Muscle of back (tissue), 11 donors: Measurements from ENCODE around the gene ARHGDIG. TPM values are rescaled to one million over a fixed set of nuclear protein-coding genes. Genes with fewer than 3 reads are reported as not detected.

Experiments
- DNase-seq, 3 donors: peaks; one replicate each; pipeline versions ENCODE4 v3.0.0 to v3.0.0-alpha.2; 2013
- polyA plus RNA-seq, 10 donors: library from polyadenylated mRNA; unstranded; fragments of 120-200 nt; gene quantifications; one replicate each; pipeline ENCODE4 v1.2.1, GENCODE V29; 2013; ENCODE audit not compliant: insufficient read length in 10 of 10

The ARHGDIG gene
- polyA plus RNA-seq, 10 donors: 0.40 to 1.7 (median 1.2) TPM

DNA sequence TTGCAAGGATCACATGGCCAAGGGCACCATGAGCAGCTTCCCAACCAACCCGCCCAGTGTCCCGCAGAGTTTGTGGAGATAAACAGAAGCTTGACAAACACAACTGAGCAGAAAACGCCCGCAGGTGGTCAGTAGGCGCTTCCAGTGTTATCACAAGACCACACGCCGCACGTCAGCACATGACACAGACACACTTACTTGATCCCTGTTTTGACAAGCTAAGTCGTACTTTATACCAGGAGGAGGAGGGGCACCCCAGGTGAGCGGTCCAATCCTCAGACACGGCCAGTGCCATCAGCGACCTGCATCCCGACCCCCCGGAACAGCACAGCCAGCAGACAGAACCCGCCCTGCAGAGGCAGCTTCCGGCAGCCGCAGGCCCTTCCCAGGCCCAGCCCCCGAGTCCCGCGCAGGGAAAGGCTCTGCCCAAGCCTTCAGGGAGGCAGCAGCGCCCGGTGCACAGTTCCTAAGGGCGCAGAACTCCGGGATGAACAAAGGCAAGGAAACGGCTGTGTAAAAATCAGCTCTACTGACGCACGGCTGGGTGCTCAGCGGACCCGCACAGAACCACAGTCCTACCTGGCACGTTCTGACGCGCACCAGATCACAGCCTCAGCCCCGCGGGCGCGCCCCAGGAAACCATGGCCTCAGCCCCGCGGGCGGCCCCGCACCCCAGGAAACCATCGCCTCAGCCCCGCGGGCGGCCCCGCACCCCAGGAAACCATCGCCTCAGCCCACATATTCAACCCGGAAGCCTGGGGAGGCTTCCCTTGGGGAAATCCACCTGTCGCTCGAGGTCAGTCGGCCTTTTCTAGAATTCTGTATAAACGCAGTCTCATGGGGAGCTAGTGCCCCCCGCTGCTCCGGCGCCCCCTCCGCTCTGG is 44.3 kb downstream of the ARHGDIG start:
- DNase-seq: no peak

GRCh38 chr16:325375-326145 is 45.2 kb downstream of the ARHGDIG start:
- no peak for DNase-seq

DNA sequence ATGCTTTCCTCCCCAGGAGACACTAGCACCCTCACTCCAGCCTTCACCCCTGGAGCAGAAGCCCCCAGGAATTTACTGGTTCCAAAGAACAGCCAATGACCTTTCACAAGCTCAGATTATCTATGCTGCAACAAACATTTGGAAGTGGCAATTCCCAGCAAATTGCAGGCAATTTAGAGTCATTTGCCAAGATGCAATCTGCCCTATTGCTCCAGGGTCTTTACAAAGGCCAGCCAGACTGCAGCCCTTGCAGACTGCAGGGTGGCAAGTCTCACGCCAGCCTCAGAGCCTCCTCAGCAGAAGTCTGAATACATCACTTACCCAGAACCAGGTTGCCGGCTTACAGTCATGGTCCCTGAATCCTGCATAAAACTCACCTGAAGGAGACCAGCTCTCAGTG is 50.4 kb downstream of the ARHGDIG start:
- DNase-seq: no peak

DNA sequence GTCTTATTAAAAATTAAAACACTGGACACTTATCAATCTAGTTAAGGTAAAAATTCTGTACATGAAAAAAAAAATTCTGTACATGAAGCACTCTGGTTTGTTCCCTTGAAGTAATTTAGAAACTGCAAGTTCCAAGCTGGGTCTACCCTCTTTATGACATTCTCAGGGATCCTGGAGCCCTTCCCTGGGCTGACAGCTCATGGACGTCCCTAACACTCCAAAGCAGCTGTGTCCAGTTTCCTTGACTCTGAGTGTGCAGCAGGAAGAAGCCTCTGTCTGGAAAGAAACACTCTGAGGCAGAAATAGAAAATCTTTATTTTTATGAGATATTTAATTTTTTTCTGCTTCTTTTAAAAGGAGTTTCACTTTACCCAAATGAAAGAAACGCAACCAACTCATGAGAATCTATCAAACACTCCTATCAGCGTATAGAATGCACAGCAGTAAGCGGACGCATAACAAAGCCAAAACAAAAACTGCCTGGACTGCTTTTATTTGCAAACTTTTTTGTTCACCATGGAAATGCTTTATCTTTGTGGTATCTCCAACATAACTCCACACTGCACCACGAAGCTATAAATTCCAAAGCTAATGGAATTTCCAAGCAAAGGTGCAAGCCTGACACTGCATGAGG is 50.9 kb downstream of the ARHGDIG start:
- peak; percentile 28 to 73 (median 48) for DNase-seq

Other genes with a start within 250 kb of the ARHGDIG start
- gene POLR3K, start 227.0 kb upstream of the ARHGDIG start, polyA plus RNA-seq: 1 to 10 TPM; 5.5 to 9.4 (median 7.8) TPM
- gene SNRNP25, start 226.8 kb upstream of the ARHGDIG start, polyA plus RNA-seq: 10 to 100 TPM; 20.6 to 31.2 (median 27.0) TPM
- 10 to 100 TPM; 34.0 to 60.6 (median 44.9) TPM for gene RHBDF1, start 208.0 kb upstream of the ARHGDIG start, polyA plus RNA-seq
- gene MPG, start 202.4 kb upstream of the ARHGDIG start, polyA plus RNA-seq: 10 to 100 TPM; 18.5 to 35.3 (median 24.2) TPM
- gene NPRL3, start 141.9 kb upstream of the ARHGDIG start, polyA plus RNA-seq: 10 to 100 TPM; 23.9 to 31.1 (median 25.7) TPM
- 10 to 100 TPM in 2 of 10 donors, 1 to 10 TPM in 7, under 1 TPM in 1; 0.99 to 15.3 (median 5.7) TPM for gene HBZ, start 127.9 kb upstream of the ARHGDIG start, polyA plus RNA-seq
- 10 to 100 TPM in 6 of 10 donors, 1 to 10 TPM in 4; 2.6 to 40.3 (median 11.9) TPM for gene HBM, start 114.6 kb upstream of the ARHGDIG start, polyA plus RNA-seq
- gene HBA2, start 107.7 kb upstream of the ARHGDIG start, polyA plus RNA-seq: over 10,000 TPM in 3 of 10 donors, 1,000 to 10,000 TPM in 7; 1,262 to 19,401 (median 4,862) TPM
- over 10,000 TPM in 1 of 10 donors, 1,000 to 10,000 TPM in 8, 100 to 1,000 TPM in 1; 989 to 14,859 (median 2,589) TPM for gene HBA1, start 103.9 kb upstream of the ARHGDIG start, polyA plus RNA-seq
- gene HBQ1, start 100.1 kb upstream of the ARHGDIG start, polyA plus RNA-seq: 1 to 10 TPM in 7 of 10 donors, under 1 TPM in 2, not detected in 1; 0.61 to 7.0 (median 1.8) TPM
- gene LUC7L, start 51.1 kb upstream of the ARHGDIG start, polyA plus RNA-seq: 10 to 100 TPM; 51.7 to 94.1 (median 67.2) TPM
- 10 to 100 TPM; 30.2 to 44.4 (median 37.7) TPM for gene FAM234A, start 45.8 kb upstream of the ARHGDIG start, polyA plus RNA-seq
- gene RGS11, start 4.6 kb upstream of the ARHGDIG start, polyA plus RNA-seq: 1 to 10 TPM in 7 of 10 donors, under 1 TPM in 3; 0.64 to 2.7 (median 1.8) TPM
- gene PDIA2, start 2.6 kb downstream of the ARHGDIG start, polyA plus RNA-seq: 1 to 10 TPM in 2 of 10 donors, under 1 TPM in 8; 0.15 to 3.0 (median 0.51) TPM
- gene AXIN1, start 72.1 kb downstream of the ARHGDIG start, polyA plus RNA-seq: 10 to 100 TPM in 6 of 10 donors, 1 to 10 TPM in 4; 8.6 to 15.7 (median 11.5) TPM
- 10 to 100 TPM; 31.8 to 49.2 (median 35.6) TPM for gene MRPL28, start 89.9 kb downstream of the ARHGDIG start, polyA plus RNA-seq
- gene PGAP6, start 101.4 kb downstream of the ARHGDIG start, polyA plus RNA-seq: 10 to 100 TPM; 22.0 to 30.2 (median 24.0) TPM
- gene NME4, start 116.6 kb downstream of the ARHGDIG start, polyA plus RNA-seq: 100 to 1,000 TPM in 1 of 10 donors, 10 to 100 TPM in 9; 63.6 to 121 (median 73.5) TPM
- 10 to 100 TPM in 6 of 10 donors, 1 to 10 TPM in 4; 6.2 to 17.1 (median 10.6) TPM for gene DECR2, start 121.3 kb downstream of the ARHGDIG start, polyA plus RNA-seq
- 10 to 100 TPM; 20.3 to 33.9 (median 28.5) TPM for gene RAB11FIP3, start 145.1 kb downstream of the ARHGDIG start, polyA plus RNA-seq
- gene CAPN15, start 247.1 kb downstream of the ARHGDIG start, polyA plus RNA-seq: 10 to 100 TPM; 14.3 to 30.0 (median 24.0) TPM